Measurements from ENCODE around the gene NR2C1. TPM values are rescaled to one million over a fixed set of nuclear protein-coding genes. Genes with fewer than 3 reads are reported as not detected.

Gene NR2C1
- polyA plus RNA-seq = 10 to 100 TPM; 10.1 to 28.7 TPM

DNA sequence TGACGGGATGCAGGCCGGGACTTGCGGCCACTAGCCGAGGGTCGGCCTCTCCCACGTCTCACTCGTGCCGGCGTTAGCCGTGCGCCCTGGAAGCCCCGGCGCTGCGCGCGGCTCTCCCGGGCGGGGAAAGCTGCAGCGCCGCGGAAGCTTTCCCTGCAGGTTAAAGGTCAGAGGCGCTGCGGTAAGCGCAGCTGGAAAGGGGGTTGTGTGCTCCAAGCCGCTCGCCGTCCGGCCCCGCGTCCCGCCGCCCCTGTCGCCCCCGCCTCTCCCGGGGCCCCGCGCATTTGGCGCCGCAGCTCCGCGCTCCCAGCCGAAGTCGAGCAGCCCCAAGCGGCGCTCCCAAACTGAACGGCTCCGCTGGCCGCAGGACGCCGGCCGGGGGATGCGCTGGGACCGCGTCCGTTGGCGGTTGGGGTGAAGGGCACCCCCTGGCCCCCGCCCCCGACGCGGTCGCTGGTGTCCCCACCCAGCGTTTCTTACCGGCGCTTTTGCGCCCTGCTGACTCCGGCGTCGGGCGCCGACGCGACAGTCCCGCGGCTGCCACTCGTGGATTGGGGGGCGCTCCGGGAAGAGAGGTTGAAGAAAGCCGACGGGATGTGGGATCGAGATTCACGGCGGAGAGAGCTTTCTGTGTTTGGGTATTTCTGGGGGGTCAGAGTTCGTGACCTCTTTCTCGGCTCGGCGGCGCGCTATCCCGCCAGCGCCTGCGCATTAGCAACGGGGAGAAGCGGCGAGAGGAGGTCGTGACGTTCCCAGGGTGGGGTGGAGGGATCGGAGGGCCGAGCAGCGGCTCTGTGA lies at the start of gene NR2C1:
Gene NR2C1 (minus strand): TSS at position 719 of the 798 bp plus-strand sequence. CDS start 6,234 bp downstream, outside the sequence.
- Histone ChIP-seq H3K9me3 (ENCODE audit: control insufficient read depth in 2 of 2, insufficient read depth in 1 of 2, low read depth in 1 of 2, low read length in 1 of 2) (no peaks in the 10 kb centered on the region), H3K27ac (ENCODE audit: low read depth in 2 of 2, low read length in 1 of 2) (peak within 1 kb of the TSS; percentile 76 to 82), H3K4me1 (ENCODE audit: control insufficient read depth in 2 of 2, insufficient read depth in 2 of 2, low read length in 1 of 2) (no peaks in the 10 kb centered on the region), H3K27me3 (ENCODE audit: control insufficient read depth in 1 of 2, insufficient read depth in 2 of 2, low read length in 2 of 2) (no peaks in the 10 kb centered on the region), H3K36me3 (ENCODE audit: control insufficient read depth in 2 of 2, insufficient read depth in 2 of 2, low read length in 1 of 2) (no peaks in the 10 kb centered on the region), H3K4me3 (ENCODE audit: low read depth in 1 of 2, low read length in 2 of 2) (peak within 1 kb of the TSS; percentile 73 to 90)
- 0% methylated on average over 96 to 99 of the region's 99 CpGs for WGBS, 2 donors

DNA sequence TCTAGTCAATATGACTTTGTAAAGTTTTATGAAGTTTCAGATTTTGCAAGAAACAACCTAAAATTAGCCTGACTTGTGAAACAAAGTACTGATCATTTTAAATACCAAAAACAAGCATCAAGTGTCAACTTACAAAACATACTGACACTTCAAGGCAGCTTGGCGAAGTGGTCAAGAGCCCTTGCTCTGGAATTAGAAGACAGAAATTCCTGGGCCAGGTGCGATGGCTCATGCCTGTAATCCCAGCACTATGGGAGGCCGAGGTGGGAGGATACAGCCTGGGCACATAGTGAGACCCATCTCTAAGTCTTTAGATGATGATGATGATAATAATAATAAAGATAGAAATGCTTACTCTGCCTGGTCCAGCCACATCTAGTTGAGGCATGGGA lies 45.4 kb upstream of the NR2C1 start:
- H3K4me1 ChIP-seq (ENCODE audit: control insufficient read depth in 2 of 2, insufficient read depth in 2 of 2, low read length in 1 of 2) = no peaks in the 10 kb centered on the region
- H3K27ac ChIP-seq (ENCODE audit: low read depth in 2 of 2, low read length in 1 of 2) = no peak overlapping the region
- H3K27me3 ChIP-seq (ENCODE audit: control insufficient read depth in 1 of 2, insufficient read depth in 2 of 2, low read length in 2 of 2) = no peaks in the 10 kb centered on the region
- no peak overlapping the region for H3K4me3 ChIP-seq (ENCODE audit: low read depth in 1 of 2, low read length in 2 of 2)
- no peaks in the 10 kb centered on the region for H3K36me3 ChIP-seq (ENCODE audit: control insufficient read depth in 2 of 2, insufficient read depth in 2 of 2, low read length in 1 of 2)
- 92% methylated on average over 3 of the region's 3 CpGs for WGBS, 2 donors
- H3K9me3 ChIP-seq (ENCODE audit: control insufficient read depth in 2 of 2, insufficient read depth in 1 of 2, low read depth in 1 of 2, low read length in 1 of 2) = no peaks in the 10 kb centered on the region

DNA sequence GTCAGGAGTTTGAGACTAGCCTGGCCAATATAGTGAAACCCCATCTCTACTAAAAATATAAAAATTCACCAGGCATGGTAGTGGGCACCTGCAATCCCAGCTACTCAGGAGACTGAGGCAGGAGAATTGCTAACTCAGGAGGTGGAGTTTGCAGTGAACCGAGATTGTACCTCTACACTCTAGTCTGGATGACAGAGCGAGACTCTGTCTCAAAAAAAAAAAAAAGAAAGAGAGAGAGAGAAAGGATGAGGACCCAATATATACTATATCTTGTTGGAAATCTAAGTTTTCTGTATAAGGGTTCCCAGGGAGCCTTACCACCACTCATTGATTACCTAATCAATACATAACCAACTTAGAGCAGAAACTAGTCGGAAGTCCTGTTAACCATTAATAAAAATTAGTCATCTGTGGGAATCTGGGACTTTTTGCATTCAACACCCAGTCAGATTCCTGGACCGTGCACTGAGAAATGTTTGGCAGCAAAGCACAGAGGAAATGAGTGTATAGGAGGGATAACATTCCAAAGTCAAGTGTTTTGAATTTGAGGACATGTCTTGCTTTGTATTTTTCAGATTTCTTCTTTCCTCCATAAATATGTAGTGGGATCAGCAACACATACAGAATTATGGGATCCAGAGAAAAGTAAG lies 44.8 kb upstream of the NR2C1 start:
- no peaks in the 10 kb centered on the region for H3K27me3 ChIP-seq (ENCODE audit: control insufficient read depth in 1 of 2, insufficient read depth in 2 of 2, low read length in 2 of 2)
- WGBS, 2 donors = 50 to 51% methylated on average over 4 of the region's 4 CpGs
- no peaks in the 10 kb centered on the region for H3K4me1 ChIP-seq (ENCODE audit: control insufficient read depth in 2 of 2, insufficient read depth in 2 of 2, low read length in 1 of 2)
- no peaks in the 10 kb centered on the region for H3K9me3 ChIP-seq (ENCODE audit: control insufficient read depth in 2 of 2, insufficient read depth in 1 of 2, low read depth in 1 of 2, low read length in 1 of 2)
- H3K4me3 ChIP-seq (ENCODE audit: low read depth in 1 of 2, low read length in 2 of 2) = no peak overlapping the region
- no peaks in the 10 kb centered on the region for H3K36me3 ChIP-seq (ENCODE audit: control insufficient read depth in 2 of 2, insufficient read depth in 2 of 2, low read length in 1 of 2)
- H3K27ac ChIP-seq (ENCODE audit: low read depth in 2 of 2, low read length in 1 of 2) = no peak overlapping the region

DNA sequence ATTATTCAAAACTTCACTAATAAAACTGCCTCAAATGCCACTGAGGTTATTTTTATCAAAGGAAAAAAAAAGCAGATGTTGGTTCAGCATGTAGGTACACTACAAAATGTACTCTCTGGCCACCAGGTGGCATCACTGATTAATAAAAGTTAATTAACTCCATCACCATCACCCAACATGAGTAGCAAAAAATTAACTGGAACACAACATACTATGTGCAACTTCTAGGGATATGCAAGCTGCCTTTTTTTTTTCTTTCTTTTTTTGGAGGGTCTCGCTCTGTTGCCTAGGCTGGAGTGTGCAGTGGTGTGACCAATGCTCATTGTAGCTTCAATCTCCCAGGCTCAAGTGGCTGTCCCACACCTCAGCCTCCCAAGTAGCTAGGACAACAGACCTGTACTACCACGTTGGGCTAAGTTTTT lies 43.8 kb upstream of the NR2C1 start:
- no peaks in the 10 kb centered on the region for H3K9me3 ChIP-seq (ENCODE audit: control insufficient read depth in 2 of 2, insufficient read depth in 1 of 2, low read depth in 1 of 2, low read length in 1 of 2)
- no peaks in the 10 kb centered on the region for H3K4me1 ChIP-seq (ENCODE audit: control insufficient read depth in 2 of 2, insufficient read depth in 2 of 2, low read length in 1 of 2)
- peaks cover 0 to 2% of the 10 kb centered on the region in 2 donors for H3K36me3 ChIP-seq (ENCODE audit: control insufficient read depth in 2 of 2, insufficient read depth in 2 of 2, low read length in 1 of 2)
- H3K4me3 ChIP-seq (ENCODE audit: low read depth in 1 of 2, low read length in 2 of 2) = peak overlapping the region in 1 of 2 donors; percentile 23
- 47 to 48% methylated on average over 2 of the region's 2 CpGs for WGBS, 2 donors
- no peaks in the 10 kb centered on the region for H3K27me3 ChIP-seq (ENCODE audit: control insufficient read depth in 1 of 2, insufficient read depth in 2 of 2, low read length in 2 of 2)
- H3K27ac ChIP-seq (ENCODE audit: low read depth in 2 of 2, low read length in 1 of 2) = peak overlapping the region; percentile 22 to 67

DNA sequence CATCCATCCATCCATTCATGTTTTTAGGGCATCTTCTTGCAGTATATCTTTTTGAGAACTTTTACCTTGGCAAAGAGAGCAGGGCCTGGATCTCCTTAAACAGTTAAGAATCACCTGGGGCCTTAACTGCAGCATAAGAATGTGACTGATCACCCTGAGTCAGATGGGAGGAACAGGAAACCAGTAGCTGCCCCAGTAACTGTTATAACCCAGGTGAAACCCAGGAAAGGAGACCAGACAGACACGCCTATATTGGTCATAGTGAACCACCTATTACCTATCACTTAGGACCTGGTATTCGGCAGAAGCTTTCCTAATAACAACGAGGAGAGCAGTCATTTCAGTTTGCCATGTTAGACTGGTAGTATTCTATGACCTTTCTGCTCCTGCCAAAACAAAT lies 43.4 kb upstream of the NR2C1 start:
- Histone ChIP-seq H3K4me1 (ENCODE audit: control insufficient read depth in 2 of 2, insufficient read depth in 2 of 2, low read length in 1 of 2) (no peaks in the 10 kb centered on the region), H3K27me3 (ENCODE audit: control insufficient read depth in 1 of 2, insufficient read depth in 2 of 2, low read length in 2 of 2) (no peaks in the 10 kb centered on the region), H3K9me3 (ENCODE audit: control insufficient read depth in 2 of 2, insufficient read depth in 1 of 2, low read depth in 1 of 2, low read length in 1 of 2) (no peaks in the 10 kb centered on the region), H3K27ac (ENCODE audit: low read depth in 2 of 2, low read length in 1 of 2) (peak overlapping the region; percentile 22 to 67), H3K36me3 (ENCODE audit: control insufficient read depth in 2 of 2, insufficient read depth in 2 of 2, low read length in 1 of 2) (peaks cover 0 to 2% of the 10 kb centered on the region in 2 donors), H3K4me3 (ENCODE audit: low read depth in 1 of 2, low read length in 2 of 2) (peak overlapping the region in 1 of 2 donors; percentile 23)
- 38 to 49% methylated on average over 3 of the region's 3 CpGs for WGBS, 2 donors

DNA sequence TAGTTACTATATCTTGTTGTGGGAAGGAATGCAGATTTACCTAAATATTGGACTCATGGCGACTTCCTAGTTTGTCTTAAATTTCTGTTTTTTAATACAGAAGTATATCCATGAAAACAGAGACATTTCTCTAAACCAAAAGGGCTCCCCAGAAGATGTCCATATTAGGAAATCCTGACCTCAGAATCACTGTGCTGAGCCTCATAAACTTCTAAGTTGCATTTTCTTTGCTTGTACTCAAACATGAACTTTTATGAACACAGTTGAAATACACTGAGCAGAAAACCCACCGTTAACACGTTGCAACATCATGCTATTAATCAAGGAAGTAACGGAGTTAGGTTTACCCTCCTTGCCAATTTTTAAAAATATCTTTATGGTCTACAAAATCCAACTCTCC lies 42.9 kb upstream of the NR2C1 start:
- Histone ChIP-seq H3K27me3 (ENCODE audit: control insufficient read depth in 1 of 2, insufficient read depth in 2 of 2, low read length in 2 of 2) (no peaks in the 10 kb centered on the region), H3K36me3 (ENCODE audit: control insufficient read depth in 2 of 2, insufficient read depth in 2 of 2, low read length in 1 of 2) (peaks cover 0 to 2% of the 10 kb centered on the region in 2 donors), H3K9me3 (ENCODE audit: control insufficient read depth in 2 of 2, insufficient read depth in 1 of 2, low read depth in 1 of 2, low read length in 1 of 2) (no peaks in the 10 kb centered on the region), H3K4me1 (ENCODE audit: control insufficient read depth in 2 of 2, insufficient read depth in 2 of 2, low read length in 1 of 2) (no peaks in the 10 kb centered on the region), H3K4me3 (ENCODE audit: low read depth in 1 of 2, low read length in 2 of 2) (no peak overlapping the region), H3K27ac (ENCODE audit: low read depth in 2 of 2, low read length in 1 of 2) (no peak overlapping the region)
- WGBS, 2 donors = 46 to 53% methylated on average over 4 of the region's 4 CpGs

DNA sequence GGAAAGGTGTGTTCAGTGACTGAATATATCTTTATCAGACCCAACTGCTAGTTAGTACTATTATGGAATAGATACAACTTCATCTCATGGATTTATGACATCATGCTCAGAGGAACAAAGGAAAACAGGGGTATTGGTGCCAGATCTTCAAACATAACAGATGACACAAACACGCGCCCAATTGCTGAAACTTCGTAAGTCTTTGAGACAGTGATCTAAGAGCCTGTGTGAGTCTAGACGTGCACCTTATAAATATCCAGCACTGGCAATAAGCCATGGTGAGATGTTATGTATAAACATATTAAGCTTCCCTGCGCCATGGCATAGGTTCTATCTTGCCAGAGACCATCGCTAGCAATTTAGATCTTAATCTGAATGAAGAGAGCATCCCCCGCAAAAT lies 42.2 kb upstream of the NR2C1 start:
- Histone ChIP-seq H3K4me1 (ENCODE audit: control insufficient read depth in 2 of 2, insufficient read depth in 2 of 2, low read length in 1 of 2) (no peaks in the 10 kb centered on the region), H3K4me3 (ENCODE audit: low read depth in 1 of 2, low read length in 2 of 2) (no peak overlapping the region), H3K36me3 (ENCODE audit: control insufficient read depth in 2 of 2, insufficient read depth in 2 of 2, low read length in 1 of 2) (peaks cover 0 to 2% of the 10 kb centered on the region in 2 donors), H3K27me3 (ENCODE audit: control insufficient read depth in 1 of 2, insufficient read depth in 2 of 2, low read length in 2 of 2) (no peaks in the 10 kb centered on the region), H3K9me3 (ENCODE audit: control insufficient read depth in 2 of 2, insufficient read depth in 1 of 2, low read depth in 1 of 2, low read length in 1 of 2) (no peaks in the 10 kb centered on the region), H3K27ac (ENCODE audit: low read depth in 2 of 2, low read length in 1 of 2) (no peak overlapping the region)
- 64 to 68% methylated on average over 7 of the region's 7 CpGs for WGBS, 2 donors

DNA sequence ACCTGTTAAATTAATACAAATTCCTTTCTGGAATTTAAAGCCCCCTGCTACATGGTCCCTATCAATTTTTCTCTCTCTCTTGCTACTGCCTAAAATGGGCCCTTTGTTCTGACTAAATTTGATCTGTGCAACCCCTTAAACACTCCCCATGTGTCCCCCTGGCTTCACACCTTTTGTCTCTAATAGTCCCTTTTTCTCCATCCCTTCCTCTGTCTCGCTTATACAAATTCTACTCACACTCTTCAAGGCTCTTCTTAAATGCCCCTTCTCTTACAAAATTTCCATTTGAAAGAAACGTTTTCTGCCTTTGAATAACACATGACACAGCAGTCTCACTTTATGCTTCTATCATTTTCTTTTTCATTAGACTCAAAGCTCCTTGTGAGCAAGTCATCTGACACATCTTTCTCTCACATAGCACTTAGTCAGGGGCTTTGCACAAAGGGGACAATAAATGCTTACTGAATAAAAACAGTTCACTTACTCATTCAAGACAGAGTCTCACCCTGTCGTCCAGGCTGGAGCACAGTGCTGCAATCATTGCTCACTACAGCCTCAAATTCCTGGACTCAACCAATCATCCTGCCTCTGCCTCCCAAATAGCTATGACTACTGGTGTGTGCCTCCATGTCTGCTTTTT lies 41.5 kb upstream of the NR2C1 start:
- no peak overlapping the region for H3K4me3 ChIP-seq (ENCODE audit: low read depth in 1 of 2, low read length in 2 of 2)
- H3K27ac ChIP-seq (ENCODE audit: low read depth in 2 of 2, low read length in 1 of 2) = no peak overlapping the region
- H3K27me3 ChIP-seq (ENCODE audit: control insufficient read depth in 1 of 2, insufficient read depth in 2 of 2, low read length in 2 of 2) = no peaks in the 10 kb centered on the region
- WGBS, 2 donors = 66 to 69% methylated on average over 3 of the region's 3 CpGs
- peaks cover 0 to 2% of the 10 kb centered on the region in 2 donors for H3K36me3 ChIP-seq (ENCODE audit: control insufficient read depth in 2 of 2, insufficient read depth in 2 of 2, low read length in 1 of 2)
- H3K4me1 ChIP-seq (ENCODE audit: control insufficient read depth in 2 of 2, insufficient read depth in 2 of 2, low read length in 1 of 2) = no peaks in the 10 kb centered on the region
- no peaks in the 10 kb centered on the region for H3K9me3 ChIP-seq (ENCODE audit: control insufficient read depth in 2 of 2, insufficient read depth in 1 of 2, low read depth in 1 of 2, low read length in 1 of 2)

DNA sequence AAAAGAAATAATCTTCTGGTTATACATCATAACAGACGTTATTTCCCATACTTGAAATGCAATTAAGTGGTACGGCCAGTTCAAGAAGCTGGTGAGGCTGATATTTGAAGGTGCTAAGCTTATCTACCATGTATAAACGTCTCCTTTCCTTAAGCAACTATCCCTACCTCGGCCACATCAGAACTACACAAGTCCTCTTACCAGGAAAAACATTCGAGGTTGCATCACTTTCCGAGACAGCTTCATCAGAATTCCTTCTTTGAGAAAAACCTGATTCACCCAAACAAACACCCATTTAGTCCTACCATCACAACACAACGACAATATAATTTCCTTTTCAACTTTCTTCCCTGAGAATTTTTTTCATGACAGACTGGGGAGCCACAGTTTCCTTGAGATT lies 33.9 kb upstream of the NR2C1 start:
- peaks cover 0 to 2% of the 10 kb centered on the region in 2 donors for H3K36me3 ChIP-seq (ENCODE audit: control insufficient read depth in 2 of 2, insufficient read depth in 2 of 2, low read length in 1 of 2)
- H3K27me3 ChIP-seq (ENCODE audit: control insufficient read depth in 1 of 2, insufficient read depth in 2 of 2, low read length in 2 of 2) = no peaks in the 10 kb centered on the region
- H3K4me1 ChIP-seq (ENCODE audit: control insufficient read depth in 2 of 2, insufficient read depth in 2 of 2, low read length in 1 of 2) = peaks cover 0 to 2% of the 10 kb centered on the region in 2 donors
- no peak overlapping the region for H3K27ac ChIP-seq (ENCODE audit: low read depth in 2 of 2, low read length in 1 of 2)
- H3K9me3 ChIP-seq (ENCODE audit: control insufficient read depth in 2 of 2, insufficient read depth in 1 of 2, low read depth in 1 of 2, low read length in 1 of 2) = no peaks in the 10 kb centered on the region
- no peak overlapping the region for H3K4me3 ChIP-seq (ENCODE audit: low read depth in 1 of 2, low read length in 2 of 2)
- WGBS, 2 donors = 85% methylated on average over 7 of the region's 7 CpGs

Measured in esophagus (tissue), 2 donors.